GM12872 (cell line): ENCODE results near the gene IL1A.

Experiments
- CTCF ChIP-seq: IDR thresholded peaks from 3 replicates; pipeline ENCODE4 v1.5.1; 2011; ENCODE audit warnings: low read depth, mild to moderate bottlenecking, low read length, moderate library complexity; ENCODE audit not compliant: insufficient read depth

Gene IL1A

GRCh38 chr2:112821682-112822081 lies 37.4 kb upstream of the IL1A start:
- no peak for TF ChIP-seq CTCF

GRCh38 chr2:112821142-112821541 lies 36.8 kb upstream of the IL1A start:
- no peak for TF ChIP-seq CTCF

- no peak for TF ChIP-seq CTCF
These were observed 36.0 kb upstream of the IL1A start for GRCh38 chr2:112820343-112820742.

- TF ChIP-seq CTCF, result no peak
These were observed 34.8 kb upstream of the IL1A start for GRCh38 chr2:112819081-112819480.

GRCh38 chr2:112818094-112818902 lies 34.0 kb upstream of the IL1A start:
- no peak for TF ChIP-seq CTCF

- TF ChIP-seq CTCF, result no peak
These were observed 32.9 kb upstream of the IL1A start for GRCh38 chr2:112817082-112817689.

- TF ChIP-seq CTCF, result no peak
These were observed 30.0 kb upstream of the IL1A start for GRCh38 chr2:112814278-112814677.
